Umbilical cord (tissue), 2 donors: Measurements from ENCODE around the gene KRT74. TPM values are rescaled to one million over a fixed set of nuclear protein-coding genes. Genes with fewer than 3 reads are reported as not detected.
A peak's percentile ranks its signal among the peaks of the same experiment; 100 is the strongest.

Experiments
- DNase-seq: peaks from one replicate; pipeline ENCODE4 v3.0.0-alpha.2; 2015; ENCODE audit warnings: low spot score
- total RNA-seq: library from RNA; depleted of rRNA; stranded (reverse); fragments of >200 nt; gene quantifications from one replicate; pipeline ENCODE4 v1.2.3, GENCODE V29; 2014; ENCODE audit warnings: low replicate concordance; ENCODE audit not compliant: insufficient read depth

Gene KRT74
- total RNA-seq, 1 donor from 2014 or later: 3.4 TPM

DNA sequence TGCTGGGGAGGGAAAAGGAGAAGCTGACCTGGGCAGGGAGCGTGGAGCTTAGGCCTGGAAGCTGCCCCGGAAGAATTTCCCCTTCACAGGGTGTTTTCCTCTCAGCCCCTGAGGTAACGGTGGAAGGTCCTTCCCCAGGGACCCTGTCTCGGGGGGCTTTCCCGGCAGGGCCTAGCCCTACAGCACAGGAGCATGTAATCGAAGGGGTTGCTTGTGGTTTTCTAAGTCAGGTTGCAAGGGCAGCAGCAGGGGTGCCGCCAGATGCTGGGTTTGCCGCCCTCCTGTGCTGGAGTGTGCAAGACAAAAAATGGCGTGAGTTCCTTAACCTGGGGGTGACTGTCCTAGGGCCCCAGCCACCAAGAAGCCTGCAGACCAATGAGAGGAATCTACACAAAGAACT, 1.6 kb upstream of the KRT74 start:
- DNase-seq: no peak

DNA sequence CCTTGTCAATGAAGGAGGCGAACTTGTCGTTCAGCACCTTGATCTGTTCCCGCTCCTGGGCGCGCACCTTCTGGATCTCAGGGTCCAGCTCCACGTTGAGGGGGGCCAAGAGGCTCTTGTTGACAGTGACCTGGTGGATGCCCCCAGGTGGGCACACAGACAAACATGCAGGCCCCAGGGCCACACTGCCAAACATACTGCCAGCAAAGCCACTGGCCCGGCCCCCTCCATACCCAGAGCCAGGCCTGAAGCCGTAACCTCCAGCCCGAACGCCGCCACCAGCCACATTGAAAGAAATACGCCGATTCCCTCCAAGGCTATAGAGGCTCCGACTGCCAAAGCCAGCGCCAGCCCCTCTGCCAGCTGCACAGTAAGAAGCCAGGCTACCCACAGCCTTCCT, 337 bp downstream of the KRT74 start:
- no peak for DNase-seq

DNA sequence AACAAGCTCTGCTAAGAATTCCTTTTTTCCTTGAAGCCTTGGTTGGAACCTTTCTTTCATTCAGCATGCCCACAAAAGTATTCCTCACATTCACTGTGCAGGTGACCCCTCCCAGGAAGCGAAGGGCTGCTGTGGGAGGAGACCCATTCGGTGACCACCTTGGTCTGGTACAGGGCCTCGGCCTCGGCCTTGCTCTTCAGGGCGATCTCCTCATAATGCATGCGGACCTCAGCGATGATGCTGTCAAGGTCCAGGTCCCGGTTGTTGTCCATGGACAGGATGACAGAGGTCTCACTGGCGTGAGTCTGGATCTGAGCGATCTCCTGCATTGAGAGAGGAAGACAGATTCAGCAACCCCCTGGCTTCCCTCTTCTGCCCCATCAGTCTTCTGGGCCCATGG, 3.1 kb downstream of the KRT74 start:
- no peak for DNase-seq

DNA sequence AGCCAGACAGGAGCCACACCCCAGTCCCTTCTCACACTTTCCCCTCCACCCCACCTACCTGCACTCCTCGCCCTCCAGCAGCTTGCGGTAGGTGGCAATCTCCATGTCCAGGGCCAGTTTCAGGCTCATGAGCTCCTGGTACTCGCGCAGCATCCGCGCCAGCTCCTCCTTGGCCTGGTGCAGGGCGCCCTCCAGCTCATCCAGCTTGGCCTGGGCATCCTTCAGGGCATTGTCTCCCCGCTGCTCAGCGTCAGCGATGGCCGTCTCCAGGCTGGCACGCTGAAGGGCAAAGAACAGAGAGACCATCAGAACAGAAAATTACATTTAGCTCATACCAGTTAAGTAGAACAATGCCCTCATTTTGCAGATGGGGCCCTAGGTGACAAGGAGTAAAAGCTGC, 5.5 kb downstream of the KRT74 start:
- no peak for DNase-seq

DNA sequence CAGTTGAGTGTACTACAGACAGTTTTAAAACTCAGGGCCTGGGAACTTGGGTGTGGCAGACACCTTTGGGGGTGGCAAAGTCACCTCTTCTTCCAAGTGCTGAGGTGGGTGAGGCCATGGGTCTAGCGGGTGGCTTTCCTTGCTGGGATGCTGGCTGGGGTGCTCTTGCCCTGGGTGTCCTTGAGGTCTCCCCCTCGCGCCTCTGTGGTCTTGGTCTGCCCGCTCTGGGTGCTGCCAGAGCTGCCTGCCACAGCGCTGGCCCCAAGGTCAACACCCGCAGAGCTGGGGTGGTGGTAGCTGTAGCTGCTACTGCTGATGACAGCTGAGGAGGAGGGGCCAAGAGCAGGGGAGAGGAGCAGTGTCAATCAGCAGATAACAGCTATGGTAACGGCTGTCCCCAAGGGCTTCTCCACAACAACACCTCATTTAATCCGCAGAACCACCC, 6.8 kb downstream of the KRT74 start:
- no peak for DNase-seq

DNA sequence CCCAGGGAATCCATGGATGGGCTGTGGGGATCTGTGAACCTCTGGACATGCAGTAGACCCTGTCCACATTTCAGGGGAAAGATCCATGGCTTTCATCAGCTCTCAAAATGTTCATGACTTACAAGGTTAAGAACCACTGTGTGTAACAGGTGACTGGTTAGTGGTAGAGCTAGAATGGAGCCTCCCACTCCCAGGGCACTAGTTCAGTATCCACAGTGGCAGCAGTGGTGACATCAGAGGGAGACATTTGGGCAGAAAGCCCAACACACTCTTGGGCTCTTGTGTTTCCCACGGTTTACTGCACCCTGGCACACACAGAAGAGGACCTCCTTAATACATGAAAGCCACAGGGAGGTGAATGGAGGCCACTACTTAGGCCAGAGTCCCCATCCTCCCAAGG, 9.1 kb downstream of the KRT74 start:
- DNase-seq: no peak

DNA sequence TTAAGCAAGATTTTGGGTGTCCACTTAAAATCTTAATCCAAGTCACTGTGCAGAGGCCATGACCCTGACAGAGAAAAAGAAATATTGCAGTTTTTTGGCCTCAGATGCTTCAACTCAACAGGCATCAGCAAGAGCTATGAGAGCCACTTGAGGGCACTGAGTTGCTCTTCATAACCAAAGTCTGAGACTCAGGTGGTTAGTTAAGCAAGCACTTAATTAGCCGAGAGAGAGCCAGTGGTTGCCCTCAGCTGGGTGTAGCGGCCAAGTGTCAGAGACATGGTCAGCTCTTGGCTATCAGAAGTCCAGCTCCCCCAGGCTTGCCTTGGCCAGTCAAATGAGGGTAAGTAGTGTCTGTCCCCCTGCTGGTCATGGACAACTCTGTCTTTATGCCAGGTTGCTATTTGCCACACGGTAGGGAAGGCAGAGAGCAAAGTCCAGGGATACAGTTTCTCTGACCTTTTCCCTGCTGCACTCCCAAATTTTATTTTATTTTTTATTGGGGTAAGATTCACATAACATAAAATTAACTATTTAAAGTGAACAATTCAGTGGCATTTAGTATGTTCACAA, 11.7 kb downstream of the KRT74 start:
- DNase-seq: no peak

DNA sequence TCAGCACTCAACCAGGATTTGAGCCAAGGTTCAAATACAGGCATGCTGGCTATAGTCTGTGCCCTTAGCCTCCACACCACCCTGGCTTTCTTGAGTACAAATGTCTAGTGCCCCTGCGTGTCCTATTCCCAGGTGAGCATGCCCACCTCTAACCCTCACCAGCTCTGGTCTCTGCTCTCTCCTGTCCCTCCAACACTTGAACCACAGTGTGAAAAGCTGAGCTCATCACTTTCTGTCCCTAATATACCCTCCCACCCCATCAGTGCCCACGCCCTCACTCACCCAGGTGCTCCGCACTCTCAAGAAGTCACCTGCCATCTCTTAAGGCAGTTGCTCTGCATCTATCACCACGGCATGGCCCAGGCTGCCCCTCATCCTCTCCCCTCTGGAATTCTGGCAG, 13.7 kb downstream of the KRT74 start:
- DNase-seq: no peak

DNA sequence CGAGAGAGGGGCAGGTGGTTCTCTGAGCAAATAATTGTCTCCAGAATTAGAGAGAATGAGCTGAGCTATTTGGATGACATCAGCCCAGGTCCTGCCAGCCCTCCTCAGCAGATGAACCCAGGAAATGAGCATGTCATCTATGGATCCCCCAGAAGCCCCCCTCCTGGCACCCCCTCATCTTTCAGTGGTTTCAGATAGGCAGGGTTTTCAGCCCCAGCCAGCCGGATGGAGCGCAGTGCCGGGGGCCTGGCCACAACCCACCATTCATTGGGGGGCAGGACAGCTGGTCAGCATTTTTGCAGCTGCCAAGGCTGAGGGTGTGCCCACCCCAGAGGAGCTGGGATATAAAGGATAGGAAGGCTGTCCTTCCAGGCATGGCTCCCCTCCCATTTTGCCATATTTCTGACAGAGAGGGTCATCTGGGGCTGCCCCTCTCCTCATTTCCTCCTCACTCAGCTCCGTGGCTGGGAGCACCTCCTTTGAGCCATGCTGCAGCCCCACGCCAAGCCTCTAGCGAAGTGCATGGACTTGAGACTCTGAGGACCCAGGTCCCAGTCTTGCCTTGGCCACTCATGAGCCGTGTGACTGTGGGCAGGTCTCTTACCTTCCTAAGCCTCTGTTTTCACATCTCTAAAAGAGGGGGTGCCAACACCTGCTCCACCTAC, 14.7 kb downstream of the KRT74 start:
- no peak for DNase-seq

DNA sequence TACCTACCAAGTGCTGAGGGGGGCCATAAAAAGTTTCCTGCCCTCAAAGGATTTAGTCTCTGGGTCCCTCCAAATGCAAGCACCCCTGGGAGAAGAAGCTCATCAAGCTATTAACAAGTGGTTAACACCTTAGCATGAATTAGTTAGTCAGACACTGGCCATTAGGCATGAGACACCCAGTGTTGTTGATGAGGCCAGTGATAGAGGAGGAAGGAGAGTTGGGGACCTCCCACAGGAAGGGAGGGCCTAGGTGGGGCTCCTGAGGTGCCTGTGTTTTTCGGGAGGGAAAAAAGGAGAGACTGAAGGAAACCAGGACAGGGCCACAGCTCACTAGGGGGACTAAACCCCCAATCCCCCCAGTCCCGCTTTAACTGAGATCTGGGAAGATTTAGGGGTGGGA, 16.2 kb downstream of the KRT74 start:
- no peak for DNase-seq

DNA sequence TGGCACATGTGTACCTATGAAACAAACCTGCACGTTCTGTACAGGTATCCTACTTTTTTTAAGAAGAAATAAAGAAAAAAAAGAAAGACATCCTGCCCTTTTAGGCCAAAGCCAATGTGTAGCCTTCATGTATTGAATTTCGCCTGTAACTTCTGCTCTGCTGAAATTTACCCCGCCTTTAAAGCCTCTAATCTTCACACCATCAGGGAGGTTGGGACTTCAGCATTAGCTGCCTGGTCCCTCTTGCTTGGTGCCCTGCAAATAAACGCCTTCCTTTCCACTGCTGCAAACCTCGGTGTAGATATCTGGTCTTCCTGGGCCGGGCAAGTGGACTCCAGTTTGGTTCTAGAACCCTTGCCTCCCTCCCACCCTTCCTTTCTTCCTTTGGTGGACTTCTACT, 18.1 kb downstream of the KRT74 start:
- DNase-seq: no peak

DNA sequence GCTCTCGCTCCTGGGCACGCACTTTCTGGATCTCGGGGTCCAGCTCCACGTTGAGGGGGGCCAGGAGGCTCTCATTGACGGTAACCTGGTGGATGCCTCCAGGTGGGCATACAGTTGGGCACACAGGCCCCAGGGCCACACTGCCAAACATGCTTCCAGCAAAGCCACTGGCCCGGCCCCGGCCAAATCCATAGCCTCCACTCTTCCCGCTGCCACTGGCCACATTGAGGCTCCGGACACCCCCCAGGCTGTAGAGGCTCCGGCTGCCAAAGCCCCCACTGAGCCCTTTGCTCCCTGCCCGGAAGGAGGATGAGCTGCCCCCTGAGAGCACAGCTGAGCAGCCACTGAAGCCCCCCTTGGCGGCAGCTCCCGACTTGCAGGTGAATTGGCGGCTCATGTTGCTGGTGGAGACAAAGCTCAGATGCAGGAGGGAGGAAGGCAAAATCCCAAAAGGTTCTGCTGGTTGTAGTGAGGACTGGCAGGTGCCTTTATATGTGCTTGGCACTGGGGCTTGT, 20.9 kb downstream of the KRT74 start, which contains the start of gene KRT71:
TSS of gene KRT71 (minus strand) at position 465 of the 515 bp plus-strand sequence. CDS start at position 397, 68 bp downstream.
- DNase-seq: no peak

DNA sequence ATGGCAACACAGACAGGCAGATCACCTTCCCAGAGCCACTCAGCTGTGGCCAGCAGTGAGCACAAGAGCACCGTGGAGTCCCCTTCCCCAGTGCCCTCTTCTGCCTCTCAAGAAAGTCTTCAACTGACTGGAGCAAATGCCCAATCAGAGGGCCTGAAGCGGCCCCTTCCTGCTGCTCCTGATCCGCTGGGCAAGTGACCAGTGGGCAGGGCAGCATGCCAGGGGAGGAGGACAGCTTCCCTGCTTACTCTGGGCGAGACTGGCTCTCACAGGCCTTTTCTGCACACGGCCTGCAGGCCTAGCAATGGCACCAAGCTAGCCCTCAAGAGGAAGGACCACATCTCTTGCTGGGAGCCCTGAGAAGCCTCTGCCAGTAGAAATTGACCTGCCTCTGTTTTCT, 21.6 kb downstream of the KRT74 start:
- DNase-seq: no peak

DNA sequence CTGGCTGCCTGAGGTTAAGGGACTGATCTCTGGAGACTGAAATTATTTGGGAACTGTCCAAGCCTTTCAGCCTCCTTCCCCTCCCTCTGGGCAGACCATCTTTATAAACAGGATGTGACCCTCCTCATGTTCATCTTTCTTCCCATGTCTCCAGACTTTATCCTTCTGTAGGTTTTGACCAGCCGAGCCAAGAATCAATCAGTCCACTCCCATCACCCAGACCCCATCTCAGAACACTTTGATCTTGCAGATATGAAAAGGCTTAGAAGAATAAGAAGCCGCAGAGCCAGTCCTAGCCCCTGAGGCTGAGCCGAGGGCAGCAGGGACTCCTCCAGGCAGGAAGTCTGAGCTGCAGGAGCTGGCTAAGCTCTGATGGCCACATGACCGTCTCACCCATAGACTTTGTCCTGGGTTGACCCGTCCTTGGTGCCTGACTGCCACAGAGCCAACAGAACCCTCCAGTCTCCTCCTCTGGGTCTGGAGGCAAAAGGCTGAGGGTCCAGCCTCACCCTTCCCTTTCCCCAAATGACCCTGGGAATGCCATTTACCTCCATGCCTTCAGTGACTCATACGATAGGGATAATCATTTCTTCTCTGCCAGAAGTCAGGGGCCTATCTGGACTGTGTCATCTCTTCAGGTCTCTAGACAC, 22.3 kb downstream of the KRT74 start:
- peak; percentile 25 for DNase-seq

DNA sequence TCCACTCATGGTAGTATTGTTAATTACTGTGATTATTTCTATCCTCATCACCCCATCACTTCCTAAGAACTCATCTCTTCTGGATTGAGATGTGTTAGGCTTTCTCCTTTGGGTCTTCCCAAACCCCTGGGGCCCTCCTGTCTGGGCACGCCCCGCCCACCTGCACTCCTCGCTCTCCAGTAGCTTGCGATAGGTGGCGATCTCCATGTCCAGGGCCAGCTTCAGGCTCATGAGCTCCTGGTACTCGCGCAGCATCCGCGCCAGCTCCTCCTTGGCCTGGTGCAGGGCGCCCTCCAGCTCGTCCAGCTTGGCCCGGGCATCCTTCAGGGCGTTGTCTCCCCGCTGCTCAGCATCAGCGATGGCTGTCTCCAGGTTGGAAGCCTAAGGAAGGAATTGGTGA, 27.5 kb downstream of the KRT74 start:
- no peak for DNase-seq

DNA sequence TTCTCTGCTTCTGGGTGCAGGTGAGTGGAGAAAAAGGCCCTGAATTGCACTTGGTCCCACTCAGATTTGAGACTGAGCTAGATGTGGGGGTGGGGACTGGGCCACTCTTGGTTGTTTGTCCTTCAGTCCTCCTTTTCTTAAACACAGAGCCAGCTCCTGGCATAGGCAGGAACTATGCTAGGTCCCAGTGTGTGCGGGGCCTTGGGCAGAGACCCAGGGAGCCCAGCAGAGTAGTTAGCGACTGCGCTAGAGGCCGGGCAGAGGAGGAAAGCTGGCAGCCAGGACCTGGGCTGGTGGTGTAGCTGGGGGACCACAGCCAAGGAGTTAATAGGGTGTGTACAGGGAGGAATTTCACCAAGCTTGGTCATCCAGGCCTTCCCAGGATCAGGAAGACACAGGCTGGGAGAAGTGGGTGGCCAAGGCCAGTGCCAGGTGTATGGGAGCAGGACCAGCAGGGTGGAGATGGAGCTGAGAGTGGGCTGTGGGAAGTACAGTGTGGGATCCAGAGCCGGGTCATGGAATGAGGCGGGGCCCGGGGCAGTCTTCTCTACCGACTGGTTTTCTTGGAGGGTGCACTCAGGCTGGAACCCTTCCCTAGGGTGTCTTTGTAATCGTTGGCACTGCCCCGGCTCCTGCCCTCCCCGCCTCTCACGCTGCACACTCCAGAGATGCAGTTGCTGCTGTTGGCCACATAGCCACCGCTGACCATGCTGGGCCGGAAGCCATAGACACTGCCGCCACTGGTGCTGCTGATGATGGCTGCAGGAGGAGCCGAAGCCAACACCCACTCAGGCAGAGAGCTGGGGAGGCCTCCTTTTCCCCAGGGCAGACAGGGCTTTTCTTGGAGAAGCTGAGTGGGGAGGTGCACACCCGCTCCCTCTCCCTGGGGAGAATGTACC, 29.4 kb downstream of the KRT74 start:
- peak; percentile 33 for DNase-seq

DNA sequence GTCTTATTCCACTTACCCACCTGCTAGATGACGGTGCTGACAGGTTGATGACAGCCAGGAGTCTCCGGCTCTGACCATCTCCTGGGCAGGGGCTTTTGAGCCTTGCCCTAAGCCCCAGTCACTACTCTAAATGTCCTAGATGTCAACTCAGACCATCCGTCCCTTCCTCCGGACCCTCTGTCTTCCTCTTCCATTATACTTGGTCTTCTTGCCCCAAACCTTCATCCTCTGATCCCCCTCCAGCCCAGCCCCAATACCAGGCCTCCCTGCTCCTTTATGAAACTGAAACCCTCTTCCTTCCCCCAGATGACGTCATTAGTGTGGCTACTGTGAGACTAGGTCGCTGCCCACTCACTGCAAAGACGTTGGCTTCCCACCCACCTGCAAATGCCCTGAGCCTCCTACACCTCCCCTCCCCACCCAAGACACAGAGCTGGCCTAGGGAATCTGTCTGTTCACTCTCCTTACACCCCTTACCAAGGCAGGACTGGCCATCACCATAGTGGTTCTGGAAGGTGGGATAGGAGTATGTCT, 30.8 kb downstream of the KRT74 start:
- no peak for DNase-seq

DNA sequence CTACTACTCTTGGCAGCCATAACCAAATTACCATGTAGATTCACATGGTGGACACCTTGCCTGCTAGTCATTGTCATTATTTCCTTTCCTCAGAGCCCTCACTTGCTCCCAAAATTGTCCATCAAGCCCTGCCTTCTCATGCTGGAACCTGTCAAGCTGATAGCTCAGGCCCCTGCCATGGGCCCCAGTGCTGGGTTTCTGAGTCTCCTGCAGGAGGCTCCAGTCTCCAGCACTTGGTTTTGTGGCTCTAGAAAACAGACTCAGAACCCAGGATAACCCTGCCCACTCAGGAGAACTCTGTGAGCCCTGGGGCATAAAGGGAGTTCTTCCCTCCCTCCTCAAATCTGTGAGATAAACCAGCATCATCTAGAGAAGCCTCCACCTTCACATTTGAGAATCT, 31.5 kb downstream of the KRT74 start:
- DNase-seq: no peak

DNA sequence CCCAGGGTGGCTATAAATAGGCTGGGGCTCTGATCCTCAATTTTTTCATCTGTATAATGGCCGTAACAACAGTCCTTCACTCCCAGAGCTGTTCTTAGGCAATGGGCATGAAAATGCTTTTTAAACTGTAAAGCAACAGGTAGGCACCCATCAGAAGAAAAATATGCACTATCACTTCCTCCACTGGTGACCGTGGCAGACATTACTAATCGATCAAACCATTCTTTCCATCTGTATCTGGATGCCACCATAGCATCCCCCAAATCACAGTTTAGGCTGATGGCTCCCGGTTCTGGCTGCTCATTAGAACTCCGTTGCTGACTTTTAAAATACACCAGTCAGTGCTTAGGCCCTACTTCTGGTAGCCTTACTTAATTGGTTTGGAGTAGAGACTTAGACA, 31.9 kb downstream of the KRT74 start:
- no peak for DNase-seq

DNA sequence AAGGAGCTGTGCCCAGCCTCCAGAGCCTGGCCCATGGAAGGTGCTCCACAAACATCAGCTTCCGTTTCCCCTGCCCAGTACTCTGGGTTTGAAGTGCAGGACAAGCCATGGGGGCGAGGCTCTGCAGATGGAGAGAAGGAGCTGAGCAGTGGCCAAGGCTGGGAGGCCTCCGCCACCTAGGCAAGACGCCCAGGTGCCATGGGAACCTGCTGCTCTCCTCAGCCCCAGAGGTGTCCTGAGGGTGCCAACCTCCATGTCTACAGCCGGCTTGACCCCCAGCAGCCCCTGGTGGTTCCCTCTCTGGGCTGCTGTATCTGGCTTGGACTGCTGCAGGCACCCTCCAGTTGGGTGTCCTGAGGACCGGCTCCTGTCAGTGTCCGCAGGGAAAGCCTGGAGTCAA, 33.1 kb downstream of the KRT74 start:
- DNase-seq: no peak

DNA sequence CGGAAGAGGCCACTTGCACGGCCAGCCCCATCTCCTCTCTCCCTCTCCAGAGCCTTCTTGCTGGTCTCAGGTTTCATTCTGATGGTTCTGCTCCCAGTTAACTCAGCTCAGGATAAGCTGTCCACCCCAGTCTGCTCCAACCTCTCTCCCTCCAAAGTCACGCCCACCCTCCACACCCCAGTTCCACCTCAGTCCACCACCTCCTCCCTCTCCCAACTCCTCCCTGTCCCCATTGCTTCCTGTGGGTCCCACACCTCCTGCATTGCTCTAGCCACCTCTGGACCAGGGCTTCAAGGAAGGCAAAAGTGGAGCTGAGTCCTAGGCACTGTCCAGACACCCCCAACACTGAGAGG, 33.8 kb downstream of the KRT74 start:
- no peak for DNase-seq
